ENCODE results near the gene FMN2. TPM values are rescaled to one million over a fixed set of nuclear protein-coding genes. Genes with fewer than 3 reads are reported as not detected.

The FMN2 gene
- total and polyA plus RNA-seq, 9 donors: 0.60 to 10.1 (median 2.5) TPM

DNA sequence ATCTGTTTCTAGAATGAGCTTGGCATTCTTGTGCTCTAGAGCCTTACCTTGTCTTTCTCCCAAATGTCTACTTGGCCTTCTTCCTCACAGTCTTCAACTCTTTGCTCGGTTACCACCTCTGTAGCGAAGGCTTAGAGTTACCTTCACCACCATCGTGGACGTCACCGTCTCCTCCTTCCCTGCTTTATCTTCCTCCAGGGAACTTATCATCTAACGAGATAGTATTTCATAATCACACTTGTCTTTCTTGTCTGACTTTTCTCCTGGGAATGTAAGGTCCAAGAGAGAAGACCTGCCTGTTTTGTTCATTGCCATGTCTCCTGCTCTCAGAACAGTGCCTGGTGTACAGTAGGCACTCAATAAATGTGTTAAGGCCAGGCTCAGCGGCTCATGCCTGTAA lies 404.7 kb downstream of the FMN2 start:
- no peaks in the 10 kb centered on the region for H3K4me1 ChIP-seq (ENCODE audit: insufficient read depth)
- WGBS, 3 donors: 71 to 78% (median 74%) methylated on average over 7 of the region's 7 CpGs
- no peak for DNase-seq
- intact Hi-C loops (cut with DNase I): no loop called here
- no peak overlapping the region for H3K27ac ChIP-seq
- H3K27me3 ChIP-seq: no peaks in the 10 kb centered on the region
- H3K9me3 ChIP-seq: no peaks in the 10 kb centered on the region
- no peaks in the 10 kb centered on the region for H3K36me3 ChIP-seq
- H3K4me3 ChIP-seq: no peak overlapping the region
- TF ChIP-seq EP300 (IDR thresholded peaks at IDR 0.05) (no peak), POLR2A (IDR thresholded peaks at IDR 0.05) (no peak)
- TF ChIP-seq, protein P1, sequence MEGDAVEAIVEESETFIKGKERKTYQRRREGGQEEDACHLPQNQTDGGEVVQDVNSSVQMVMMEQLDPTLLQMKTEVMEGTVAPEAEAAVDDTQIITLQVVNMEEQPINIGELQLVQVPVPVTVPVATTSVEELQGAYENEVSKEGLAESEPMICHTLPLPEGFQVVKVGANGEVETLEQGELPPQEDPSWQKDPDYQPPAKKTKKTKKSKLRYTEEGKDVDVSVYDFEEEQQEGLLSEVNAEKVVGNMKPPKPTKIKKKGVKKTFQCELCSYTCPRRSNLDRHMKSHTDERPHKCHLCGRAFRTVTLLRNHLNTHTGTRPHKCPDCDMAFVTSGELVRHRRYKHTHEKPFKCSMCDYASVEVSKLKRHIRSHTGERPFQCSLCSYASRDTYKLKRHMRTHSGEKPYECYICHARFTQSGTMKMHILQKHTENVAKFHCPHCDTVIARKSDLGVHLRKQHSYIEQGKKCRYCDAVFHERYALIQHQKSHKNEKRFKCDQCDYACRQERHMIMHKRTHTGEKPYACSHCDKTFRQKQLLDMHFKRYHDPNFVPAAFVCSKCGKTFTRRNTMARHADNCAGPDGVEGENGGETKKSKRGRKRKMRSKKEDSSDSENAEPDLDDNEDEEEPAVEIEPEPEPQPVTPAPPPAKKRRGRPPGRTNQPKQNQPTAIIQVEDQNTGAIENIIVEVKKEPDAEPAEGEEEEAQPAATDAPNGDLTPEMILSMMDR (IDR thresholded peaks at IDR 0.05): no peak

DNA sequence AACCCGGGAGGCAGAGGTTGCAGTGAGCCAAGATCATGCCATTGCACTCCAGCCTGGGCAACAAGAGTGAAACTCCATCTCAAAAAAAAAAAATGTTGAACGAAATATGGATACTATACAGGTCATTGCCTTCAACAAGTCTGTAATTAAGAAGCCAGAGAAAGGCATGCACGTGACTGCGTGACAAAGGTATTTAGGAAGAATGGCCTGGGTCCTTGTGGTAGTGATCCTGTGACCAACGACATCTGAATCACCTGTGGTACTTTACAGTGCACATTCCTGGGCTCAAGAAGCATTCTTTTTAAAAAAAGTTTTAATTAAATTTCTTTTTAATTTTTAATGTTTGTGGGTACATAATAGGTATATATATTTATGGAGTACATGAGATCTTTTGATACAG lies 405.3 kb downstream of the FMN2 start:
- H3K4me1 ChIP-seq (ENCODE audit: insufficient read depth): no peaks in the 10 kb centered on the region
- intact Hi-C loops (cut with DNase I): no loop called here
- WGBS, 3 donors: 92 to 93% (median 92%) methylated on average over 5 of the region's 5 CpGs

DNA sequence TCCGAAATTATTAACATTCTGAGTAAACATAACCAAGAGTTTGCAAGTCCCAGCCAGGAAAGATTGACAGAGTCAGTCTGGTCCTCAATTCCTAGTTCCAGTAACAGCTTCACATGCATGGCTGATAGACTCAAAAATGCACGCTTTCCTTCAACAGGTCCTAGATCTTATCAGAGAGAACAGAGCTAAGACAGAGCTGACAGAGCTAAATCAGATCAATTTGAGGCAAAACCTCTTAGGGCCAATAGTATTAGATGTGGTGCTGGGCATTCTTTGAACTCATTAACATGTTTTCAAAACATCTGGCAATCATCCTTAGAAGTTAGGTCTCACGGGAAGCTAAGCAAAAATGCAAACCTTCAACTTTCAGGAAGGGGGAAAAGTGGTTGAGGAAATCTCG lies 406.2 kb downstream of the FMN2 start:
- no peaks in the 10 kb centered on the region for H3K4me1 ChIP-seq (ENCODE audit: insufficient read depth)
- H3K4me3 ChIP-seq: no peak overlapping the region
- no peak overlapping the region for H3K27ac ChIP-seq
- H3K36me3 ChIP-seq: no peaks in the 10 kb centered on the region
- DNase-seq: no peak
- TF ChIP-seq EP300 (IDR thresholded peaks at IDR 0.05) (no peak), POLR2A (IDR thresholded peaks at IDR 0.05) (no peak)
- TF ChIP-seq, protein P1 (IDR thresholded peaks at IDR 0.05): no peak
- no peaks in the 10 kb centered on the region for H3K27me3 ChIP-seq
- 75 to 84% (median 78%) methylated on average over 4 of the region's 4 CpGs for WGBS, 3 donors
- H3K9me3 ChIP-seq: no peaks in the 10 kb centered on the region
- intact Hi-C loops (cut with DNase I): no loop called here

More for the DNA sequence above, 405.3 kb downstream of the FMN2 start:
- Histone ChIP-seq H3K27ac (no peak overlapping the region), H3K9me3 (no peaks in the 10 kb centered on the region), H3K36me3 (no peaks in the 10 kb centered on the region), H3K4me3 (no peak overlapping the region), H3K27me3 (no peaks in the 10 kb centered on the region)
- no peak for DNase-seq
- TF ChIP-seq, protein P1 (IDR thresholded peaks at IDR 0.05): no peak
- TF ChIP-seq POLR2A (IDR thresholded peaks at IDR 0.05) (no peak), EP300 (IDR thresholded peaks at IDR 0.05) (no peak)

DNA sequence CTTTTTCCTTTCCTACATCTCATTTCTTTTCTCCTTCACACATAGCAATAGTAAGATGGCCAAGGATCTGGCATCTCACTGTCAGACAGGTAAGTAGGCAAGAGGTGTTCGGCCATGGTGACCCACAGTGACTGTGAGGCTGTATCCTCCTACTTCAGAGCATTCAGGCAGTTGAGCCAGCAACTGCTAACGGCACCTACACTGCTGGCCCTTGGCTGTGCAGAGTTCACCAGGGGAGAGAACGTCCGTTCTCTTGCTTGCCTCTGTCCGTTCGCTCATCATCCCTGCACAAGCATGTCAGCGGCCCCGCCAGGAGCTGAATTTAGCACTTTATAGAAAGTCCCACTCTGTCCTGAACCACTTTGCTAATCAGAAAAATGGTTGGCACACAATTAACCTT lies 406.7 kb downstream of the FMN2 start:
- Histone ChIP-seq H3K9me3 (no peaks in the 10 kb centered on the region), H3K27ac (no peak overlapping the region), H3K27me3 (no peaks in the 10 kb centered on the region), H3K4me3 (no peak overlapping the region), H3K36me3 (no peaks in the 10 kb centered on the region), H3K4me1 (ENCODE audit: insufficient read depth) (no peaks in the 10 kb centered on the region)
- no peak for DNase-seq
- WGBS, 3 donors: 88 to 94% (median 92%) methylated on average over 8 of the region's 8 CpGs
- no peak for TF ChIP-seq EP300 (IDR thresholded peaks at IDR 0.05)
- intact Hi-C loops (cut with DNase I): no loop called here

DNA sequence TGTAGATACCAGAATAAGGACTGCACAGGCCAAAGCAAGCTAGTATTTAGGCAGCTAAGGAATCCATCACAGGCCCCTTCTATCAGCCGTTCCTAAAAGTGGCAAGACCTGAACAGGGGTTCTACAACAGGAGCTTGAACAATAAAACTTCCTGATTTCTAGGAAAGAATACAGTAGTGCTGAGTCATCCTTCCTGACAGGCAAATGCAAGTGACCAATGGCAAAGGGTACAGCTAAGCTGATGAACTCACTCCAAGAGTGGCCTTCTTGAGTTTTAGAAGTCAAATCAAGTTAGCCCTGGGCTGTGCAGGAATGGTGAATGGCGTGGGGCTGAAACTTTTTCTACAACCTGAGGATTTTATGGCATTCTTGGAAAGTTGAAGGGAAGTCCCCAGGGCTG lies 407.3 kb downstream of the FMN2 start:
- no peaks in the 10 kb centered on the region for H3K27me3 ChIP-seq
- no peak overlapping the region for H3K27ac ChIP-seq
- TF ChIP-seq POLR2A (IDR thresholded peaks at IDR 0.05) (no peak), EP300 (IDR thresholded peaks at IDR 0.05) (no peak)
- TF ChIP-seq, protein P1 (IDR thresholded peaks at IDR 0.05): no peak
- no peaks in the 10 kb centered on the region for H3K9me3 ChIP-seq
- intact Hi-C loops (cut with DNase I): no loop called here
- H3K36me3 ChIP-seq: no peaks in the 10 kb centered on the region
- H3K4me1 ChIP-seq (ENCODE audit: insufficient read depth): no peaks in the 10 kb centered on the region
- DNase-seq: no peak
- whole genome bisulfite sequencing, 3 donors: 72 to 88% (median 85%) methylated on average over 2 of the region's 2 CpGs
- H3K4me3 ChIP-seq: no peak overlapping the region
